ENCODE data around the gene ABCA2. TPM values are rescaled to one million over a fixed set of nuclear protein-coding genes. Genes with fewer than 3 reads are reported as not detected.

The ABCA2 gene
- total RNA-seq, 1 donor from 2014 or later = 16.2 TPM

GRCh38 chr9:136960938-136961275 is 67.1 kb downstream of the ABCA2 start:
- Mint-ChIP-seq H3K4me1 (ENCODE audit: low read depth, unreplicated experiment) (peaks cover 5% of the 10 kb centered on the region), H3K4me3 (ENCODE audit: unreplicated experiment) (no peak overlapping the region), H3K27me3 (ENCODE audit: low read depth, unreplicated experiment) (peaks cover 13% of the 10 kb centered on the region), H3K27ac (ENCODE audit: unreplicated experiment) (no peak overlapping the region), H3K36me3 (ENCODE audit: low read depth, unreplicated experiment) (no peaks in the 10 kb centered on the region), H3K9me3 (ENCODE audit: unreplicated experiment) (peaks cover 3% of the 10 kb centered on the region)
- Histone ChIP-seq H3K4me2 (ENCODE audit: low read length) (no peak overlapping the region), H3K36me3 (ENCODE audit: insufficient read depth, low read length) (no peaks in the 10 kb centered on the region), H3K4me3 (ENCODE audit: insufficient read depth, low read depth, low read length) (no peak overlapping the region), H3K9ac (ENCODE audit: low read length) (no peak overlapping the region), H4K20me1 (ENCODE audit: insufficient read depth, low read length) (no peaks in the 10 kb centered on the region), H3K27ac (ENCODE audit: low read depth, low read length) (no peak overlapping the region), H3K27me3 (ENCODE audit: insufficient read depth, low read length) (no peaks in the 10 kb centered on the region), H3K79me2 (ENCODE audit: insufficient read depth, low read length) (no peaks in the 10 kb centered on the region), H3K9me3 (ENCODE audit: insufficient read depth, low read depth, low read length) (no peaks in the 10 kb centered on the region), H2AFZ (ENCODE audit: low read depth, low read length) (no peak overlapping the region), H3K4me1 (ENCODE audit: insufficient read depth, low read length) (no peaks in the 10 kb centered on the region)
- TF ChIP-seq EZH2 (IDR thresholded peaks at IDR 0.05; ENCODE audit: insufficient read depth, low read length) = no peak
- no peak for TF ChIP-seq CTCF (IDR thresholded peaks at IDR 0.05; ENCODE audit: insufficient read depth, low read depth, low read length)
- DNase-seq (ENCODE audit: low read depth) (no peak), FAIRE-seq (no peak)

GRCh38 chr9:136960212-136960937 is 67.7 kb downstream of the ABCA2 start:
- no peaks in the 10 kb centered on the region for H3K4me1 ChIP-seq (ENCODE audit: insufficient read depth, low read length)
- H3K36me3 ChIP-seq (ENCODE audit: insufficient read depth, low read length) = no peaks in the 10 kb centered on the region
- no peaks in the 10 kb centered on the region for H4K20me1 ChIP-seq (ENCODE audit: insufficient read depth, low read length)
- no peak overlapping the region for H3K4me3 Mint-ChIP-seq (ENCODE audit: unreplicated experiment)
- TF ChIP-seq EZH2 (IDR thresholded peaks at IDR 0.05; ENCODE audit: insufficient read depth, low read length) = no peak
- H3K9ac ChIP-seq (ENCODE audit: low read length) = no peak overlapping the region
- peaks cover 5% of the 10 kb centered on the region for H3K4me1 Mint-ChIP-seq (ENCODE audit: low read depth, unreplicated experiment)
- no peak overlapping the region for H3K27ac ChIP-seq (ENCODE audit: low read depth, low read length)
- no peaks in the 10 kb centered on the region for H3K27me3 ChIP-seq (ENCODE audit: insufficient read depth, low read length)
- H3K79me2 ChIP-seq (ENCODE audit: insufficient read depth, low read length) = no peaks in the 10 kb centered on the region
- peaks cover 12% of the 10 kb centered on the region for H3K27me3 Mint-ChIP-seq (ENCODE audit: low read depth, unreplicated experiment)
- peaks cover 3% of the 10 kb centered on the region for H3K9me3 Mint-ChIP-seq (ENCODE audit: unreplicated experiment)
- H2AFZ ChIP-seq (ENCODE audit: low read depth, low read length) = no peak overlapping the region
- no peak overlapping the region for H3K27ac Mint-ChIP-seq (ENCODE audit: unreplicated experiment)
- no peaks in the 10 kb centered on the region for H3K9me3 ChIP-seq (ENCODE audit: insufficient read depth, low read depth, low read length)
- H3K4me2 ChIP-seq (ENCODE audit: low read length) = no peak overlapping the region
- no peaks in the 10 kb centered on the region for H3K36me3 Mint-ChIP-seq (ENCODE audit: low read depth, unreplicated experiment)
- FAIRE-seq (no peak), DNase-seq (ENCODE audit: low read depth) (no peak)
- no peak overlapping the region for H3K4me3 ChIP-seq (ENCODE audit: insufficient read depth, low read depth, low read length)

- Histone ChIP-seq H4K20me1 (ENCODE audit: insufficient read depth, low read length) (no peaks in the 10 kb centered on the region), H3K79me2 (ENCODE audit: insufficient read depth, low read length) (no peaks in the 10 kb centered on the region), H3K4me3 (ENCODE audit: insufficient read depth, low read depth, low read length) (no peak overlapping the region), H3K9me3 (ENCODE audit: insufficient read depth, low read depth, low read length) (no peaks in the 10 kb centered on the region), H3K27ac (ENCODE audit: low read depth, low read length) (no peak overlapping the region), H3K4me1 (ENCODE audit: insufficient read depth, low read length) (no peaks in the 10 kb centered on the region), H3K9ac (ENCODE audit: low read length) (no peak overlapping the region), H2AFZ (ENCODE audit: low read depth, low read length) (no peak overlapping the region), H3K36me3 (ENCODE audit: insufficient read depth, low read length) (no peaks in the 10 kb centered on the region), H3K27me3 (ENCODE audit: insufficient read depth, low read length) (no peaks in the 10 kb centered on the region), H3K4me2 (ENCODE audit: low read length) (no peak overlapping the region)
- H3K9me3 Mint-ChIP-seq (ENCODE audit: unreplicated experiment) = peaks cover 3% of the 10 kb centered on the region
- no peak overlapping the region for H3K4me3 Mint-ChIP-seq (ENCODE audit: unreplicated experiment)
- H3K4me1 Mint-ChIP-seq (ENCODE audit: low read depth, unreplicated experiment) = peaks cover 5% of the 10 kb centered on the region
- no peak for TF ChIP-seq EZH2 (IDR thresholded peaks at IDR 0.05; ENCODE audit: insufficient read depth, low read length)
- no peak for TF ChIP-seq CTCF (IDR thresholded peaks at IDR 0.05; ENCODE audit: insufficient read depth, low read depth, low read length)
- no peaks in the 10 kb centered on the region for H3K36me3 Mint-ChIP-seq (ENCODE audit: low read depth, unreplicated experiment)
- no peak overlapping the region for H3K27ac Mint-ChIP-seq (ENCODE audit: unreplicated experiment)
- H3K27me3 Mint-ChIP-seq (ENCODE audit: low read depth, unreplicated experiment) = peaks cover 14% of the 10 kb centered on the region
- DNase-seq (ENCODE audit: low read depth) (no peak), FAIRE-seq (no peak)
Observed at GRCh38 chr9:136958898-136959850, 68.9 kb downstream of the ABCA2 start.
